MCF 10A (cell line): ENCODE results near the gene ST8SIA1. TPM values are rescaled to one million over a fixed set of nuclear protein-coding genes. Genes with fewer than 3 reads are reported as not detected.

ENCODE experiments used
- BruUV-seq: library from RNA; stranded (reverse); fragments of 400-500 nt; replicated peaks from 2 replicates; lab custom pipeline; 2021; lab: Mats Ljungman, UMichigan
- CTCF ChIA-PET: fragments of 300-600 bp; sonication (Branson Sonifier 250); formaldehyde crosslinking; extraction: SDS; loops from one replicate; lab custom pipeline; 2021; ENCODE audit warnings: antibody characterized with exemption, inconsistent platforms; lab: Yijun Ruan, JAX
- POLR2A ChIA-PET: fragments of 300-600, 350-650 bp; sonication (Branson Sonifier 250); formaldehyde crosslinking; extraction: SDS; loops from one replicate; lab custom pipeline; 2020; ENCODE audit warnings: antibody characterized with exemption, inconsistent platforms; lab: Yijun Ruan, JAX
- DNase-seq: peaks from one replicate; pipeline ENCODE4 v3.0.0-alpha.2; 2018; ENCODE audit not compliant: unreplicated experiment
- H3K27ac Mint-ChIP-seq: one replicate; pipeline ENCODE4 v1.8.0; 2022; ENCODE audit warnings: mild to moderate bottlenecking, low read depth, mixed read lengths; ENCODE audit not compliant: unreplicated experiment
- H3K27me3 Mint-ChIP-seq: one replicate; pipeline ENCODE4 v1.8.0; 2022; ENCODE audit warnings: mixed read lengths; ENCODE audit not compliant: insufficient read depth, unreplicated experiment
- H3K36me3 Mint-ChIP-seq: one replicate; pipeline ENCODE4 v1.8.0; 2022; ENCODE audit warnings: mild to moderate bottlenecking, moderate library complexity, mixed read lengths; ENCODE audit not compliant: insufficient read depth, unreplicated experiment
- H3K4me1 Mint-ChIP-seq: one replicate; pipeline ENCODE4 v1.8.0; 2022; ENCODE audit warnings: mixed read lengths; ENCODE audit not compliant: insufficient read depth, unreplicated experiment
- H3K4me3 Mint-ChIP-seq: one replicate; pipeline ENCODE4 v1.8.0; 2022; ENCODE audit warnings: mild to moderate bottlenecking, moderate library complexity, mixed read lengths; ENCODE audit not compliant: unreplicated experiment
- H3K9me3 Mint-ChIP-seq: one replicate; pipeline ENCODE4 v1.8.0; 2022; ENCODE audit warnings: mixed read lengths; ENCODE audit not compliant: unreplicated experiment
- intact Hi-C: fragments of 100-400 bp; cut with micrococcal nuclease; formaldehyde crosslinking; loops from 2 replicates; pipeline ENCODE4 v1.14.1; 2022
- total RNA-seq: library from RNA; stranded (reverse); gene quantifications from 2 replicates; pipeline ENCODE4 v1.2.3, GENCODE V29; 2022
- TF ChIP-seq, protein P1 (sequence below): fragments of 200-600 bp; IDR thresholded peaks from one replicate; pipeline ENCODE4 v1.8.0; 2022; ENCODE audit warnings: antibody characterized with exemption, mild to moderate bottlenecking; ENCODE audit not compliant: unreplicated experiment

The ST8SIA1 gene
- total RNA-seq, 1 experiment from 2014 or later = 3.8 TPM

GRCh38 chr12:22374508-22374907 lies 40.0 kb upstream of the ST8SIA1 start:
- Mint-ChIP-seq H3K4me3 (no peak overlapping the region), H3K27ac (no peak overlapping the region), H3K36me3 (no peaks in the 10 kb centered on the region), H3K4me1 (peaks cover 6% of the 10 kb centered on the region), H3K27me3 (no peaks in the 10 kb centered on the region), H3K9me3 (no peaks in the 10 kb centered on the region)
- TF ChIP-seq, protein P1, sequence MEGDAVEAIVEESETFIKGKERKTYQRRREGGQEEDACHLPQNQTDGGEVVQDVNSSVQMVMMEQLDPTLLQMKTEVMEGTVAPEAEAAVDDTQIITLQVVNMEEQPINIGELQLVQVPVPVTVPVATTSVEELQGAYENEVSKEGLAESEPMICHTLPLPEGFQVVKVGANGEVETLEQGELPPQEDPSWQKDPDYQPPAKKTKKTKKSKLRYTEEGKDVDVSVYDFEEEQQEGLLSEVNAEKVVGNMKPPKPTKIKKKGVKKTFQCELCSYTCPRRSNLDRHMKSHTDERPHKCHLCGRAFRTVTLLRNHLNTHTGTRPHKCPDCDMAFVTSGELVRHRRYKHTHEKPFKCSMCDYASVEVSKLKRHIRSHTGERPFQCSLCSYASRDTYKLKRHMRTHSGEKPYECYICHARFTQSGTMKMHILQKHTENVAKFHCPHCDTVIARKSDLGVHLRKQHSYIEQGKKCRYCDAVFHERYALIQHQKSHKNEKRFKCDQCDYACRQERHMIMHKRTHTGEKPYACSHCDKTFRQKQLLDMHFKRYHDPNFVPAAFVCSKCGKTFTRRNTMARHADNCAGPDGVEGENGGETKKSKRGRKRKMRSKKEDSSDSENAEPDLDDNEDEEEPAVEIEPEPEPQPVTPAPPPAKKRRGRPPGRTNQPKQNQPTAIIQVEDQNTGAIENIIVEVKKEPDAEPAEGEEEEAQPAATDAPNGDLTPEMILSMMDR = no peak
- DNase-seq = no peak
- intact Hi-C loops = no loop called here
- ChIA-PET POLR2A (no interaction called here), CTCF (no interaction called here)
- no TSS peak for BruUV-seq

GRCh38 chr12:22372277-22372837 lies 37.9 kb upstream of the ST8SIA1 start:
- Mint-ChIP-seq H3K9me3 (peaks cover 16% of the 10 kb centered on the region), H3K27me3 (no peaks in the 10 kb centered on the region), H3K4me3 (no peak overlapping the region), H3K4me1 (peaks cover 6% of the 10 kb centered on the region), H3K27ac (no peak overlapping the region), H3K36me3 (no peaks in the 10 kb centered on the region)
- TF ChIP-seq, protein P1 = no peak
- no TSS peak for BruUV-seq
- POLR2A ChIA-PET = interaction anchor here (0.7 to 1.0 kb wide), 2 partner anchors 29 to 37 kb away, joined by 3 read pairs; no protein-coding TSS in a partner anchor
- intact Hi-C loops = no loop called here
- DNase-seq = no peak
- CTCF ChIA-PET = interaction anchor here (0.6 to 0.7 kb wide), 2 partner anchors 52 to 675 kb away, joined by 3 read pairs; no protein-coding TSS in a partner anchor

GRCh38 chr12:22366181-22366580 lies 31.7 kb upstream of the ST8SIA1 start:
- Mint-ChIP-seq H3K36me3 (no peaks in the 10 kb centered on the region), H3K27me3 (no peaks in the 10 kb centered on the region), H3K27ac (no peak overlapping the region), H3K4me3 (no peak overlapping the region), H3K4me1 (no peaks in the 10 kb centered on the region), H3K9me3 (peaks cover 26% of the 10 kb centered on the region)
- intact Hi-C loops = no loop called here
- no TSS peak for BruUV-seq
- ChIA-PET POLR2A (interaction anchor here (0.6 kb wide), 1 partner anchor 119 kb away, joined by 3 read pairs; no protein-coding TSS in a partner anchor), CTCF (interaction anchor here (0.6 to 0.7 kb wide), 2 partner anchors 74 to 283 kb away, joined by 3 to 4 read pairs; no protein-coding TSS in a partner anchor)
- TF ChIP-seq, protein P1 = no peak
- no peak for DNase-seq

DNA sequence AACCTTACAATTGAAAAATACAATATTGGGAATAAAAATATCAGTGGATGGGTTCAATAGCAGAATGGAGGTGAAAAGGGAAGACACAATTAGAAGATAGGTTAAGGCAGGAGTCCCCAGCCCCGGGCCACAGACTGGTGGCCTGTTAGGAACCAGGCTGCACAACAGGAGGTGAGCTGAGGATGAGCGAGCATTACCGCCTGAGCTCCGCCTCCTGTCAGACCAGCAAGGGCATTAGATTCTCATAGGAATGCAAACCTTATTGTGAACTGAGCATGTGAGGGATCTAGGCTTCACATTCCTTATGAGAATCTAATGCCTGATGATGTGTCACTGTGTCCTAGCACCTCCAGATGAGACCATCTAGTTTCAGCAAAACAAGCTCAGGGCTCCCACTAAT lies 27.3 kb upstream of the ST8SIA1 start:
- DNase-seq = no peak
- TF ChIP-seq, protein P1 = no peak

More for the DNA sequence above, 27.3 kb upstream of the ST8SIA1 start:
- H3K9me3 Mint-ChIP-seq = peaks cover 5% of the 10 kb centered on the region
- intact Hi-C loops = no loop called here
- POLR2A ChIA-PET = no interaction called here
- H3K27me3 Mint-ChIP-seq = no peaks in the 10 kb centered on the region
- CTCF ChIA-PET = interaction anchor here (0.6 to 0.7 kb wide), 2 partner anchors 47 to 118 kb away, joined by 3 to 4 read pairs; no protein-coding TSS in a partner anchor
- H3K4me3 Mint-ChIP-seq = no peak overlapping the region
- no peaks in the 10 kb centered on the region for H3K4me1 Mint-ChIP-seq
- no peaks in the 10 kb centered on the region for H3K36me3 Mint-ChIP-seq
- no peak overlapping the region for H3K27ac Mint-ChIP-seq
- no TSS peak for BruUV-seq
